ENCODE data around the gene PCA3.
"Not testable (repeated sequence)": the region's sequence is repeated elsewhere in the genome, so short reads cannot be mapped to it uniquely, and the experiment has no call there.

PCA3 gene

DNA sequence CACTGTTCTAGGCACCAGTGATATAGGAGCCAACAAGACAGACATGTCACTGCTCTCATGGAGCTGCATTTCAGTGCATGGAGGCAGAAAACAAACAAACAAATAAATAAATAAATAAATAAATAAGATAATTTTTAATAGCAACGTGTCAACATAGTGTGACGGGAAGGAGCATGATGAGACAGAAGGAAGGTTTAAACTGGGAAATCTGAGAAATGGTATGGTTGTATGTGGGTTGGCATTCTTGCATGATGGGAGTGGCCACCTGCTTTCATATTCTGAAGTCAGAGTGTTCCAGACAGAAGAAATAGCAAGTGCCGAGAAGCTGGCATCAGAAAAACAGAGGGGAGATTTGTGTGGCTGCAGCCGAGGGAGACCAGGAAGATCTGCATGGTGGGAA, at the start of gene PCA3:
PCA3 (plus strand) TSS at position 301 of the 400 bp plus-strand sequence.
- no peak for DNase-seq

DNA sequence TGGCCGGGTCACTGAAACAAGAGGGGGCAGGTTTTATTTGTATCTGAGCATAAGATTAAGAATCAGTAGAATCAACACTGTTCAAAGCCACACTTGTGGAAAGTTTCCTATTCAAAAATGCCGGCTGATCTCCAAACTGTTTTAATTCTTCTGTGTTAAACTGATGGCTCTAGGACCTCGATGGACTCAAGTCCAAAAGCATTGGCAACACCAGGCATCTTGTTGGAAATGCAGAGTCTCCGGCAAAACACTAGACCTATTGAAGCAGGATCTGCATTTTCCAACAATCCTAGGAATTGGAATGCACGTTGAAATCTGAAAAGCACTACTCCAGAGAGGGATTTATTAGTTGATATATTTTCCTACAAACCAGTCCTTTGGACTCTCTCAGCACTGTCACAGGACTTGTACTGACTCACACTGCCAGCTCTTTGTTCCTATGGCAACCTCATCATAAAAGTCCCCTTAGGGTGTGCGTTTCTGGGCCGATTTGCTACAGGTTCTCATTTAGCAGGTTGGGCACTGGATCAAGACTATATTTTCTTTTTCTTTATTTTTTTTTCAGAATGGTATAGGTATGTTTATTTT, 48.1 kb upstream of the PCA3 start:
- DNase-seq = no peak

DNA sequence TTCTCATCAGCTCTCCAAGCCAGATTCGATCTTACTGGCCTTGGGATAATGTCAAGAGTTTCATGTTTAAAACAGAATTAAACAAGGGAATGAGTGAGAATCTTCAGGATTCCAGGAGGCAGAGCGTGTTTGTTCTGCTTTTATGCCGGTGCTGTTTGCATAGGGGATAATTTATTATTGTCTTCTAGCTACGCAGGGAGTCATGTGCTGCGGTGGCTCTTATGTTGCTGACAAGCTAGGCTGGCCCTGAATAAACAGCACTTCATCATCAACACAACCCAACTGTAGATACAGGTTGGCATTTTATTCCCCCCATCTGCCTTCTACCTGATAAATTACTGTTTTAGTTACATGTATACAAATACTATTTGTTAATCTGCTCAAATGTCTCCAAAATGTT, 47.1 kb upstream of the PCA3 start:
- DNase-seq = no peak

DNA sequence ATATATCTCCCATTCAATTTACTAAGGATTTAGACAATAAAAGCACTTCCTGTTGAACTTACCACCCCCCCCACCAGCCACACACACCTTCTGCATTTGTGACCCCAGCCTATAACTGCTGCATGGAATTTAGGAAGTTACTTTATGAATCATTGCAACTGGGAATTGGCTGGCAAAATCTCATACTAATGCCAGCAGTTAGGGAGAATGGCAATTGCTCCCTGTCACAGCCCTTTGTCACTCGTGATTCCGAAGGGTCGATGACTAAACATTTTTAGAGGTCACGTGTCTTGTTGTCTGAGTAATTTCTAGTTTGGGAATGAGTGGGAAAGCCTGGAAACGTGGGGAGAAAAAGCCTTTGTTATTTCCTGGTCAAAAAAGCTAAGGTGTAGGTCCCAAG, 46.6 kb upstream of the PCA3 start:
- no peak for DNase-seq

DNA sequence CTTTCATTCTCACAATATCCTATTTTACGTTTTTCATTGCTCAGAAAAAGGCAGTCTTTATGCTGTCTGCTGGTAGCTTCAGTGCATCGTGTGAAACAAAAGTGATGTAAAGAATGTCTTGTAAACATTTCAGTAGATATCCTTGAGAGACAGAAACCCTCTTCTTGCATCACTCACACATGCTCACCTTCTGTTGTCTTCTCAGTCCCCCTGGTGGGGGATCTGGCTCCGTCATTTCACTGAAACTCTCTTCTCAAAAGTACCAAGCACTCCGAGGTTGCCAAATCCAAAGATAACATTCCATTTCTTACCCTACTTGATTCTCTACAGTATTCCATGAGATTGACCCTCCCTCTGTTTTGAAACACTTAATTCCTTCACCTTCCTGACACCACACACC, 46.1 kb upstream of the PCA3 start:
- DNase-seq = no peak

DNA sequence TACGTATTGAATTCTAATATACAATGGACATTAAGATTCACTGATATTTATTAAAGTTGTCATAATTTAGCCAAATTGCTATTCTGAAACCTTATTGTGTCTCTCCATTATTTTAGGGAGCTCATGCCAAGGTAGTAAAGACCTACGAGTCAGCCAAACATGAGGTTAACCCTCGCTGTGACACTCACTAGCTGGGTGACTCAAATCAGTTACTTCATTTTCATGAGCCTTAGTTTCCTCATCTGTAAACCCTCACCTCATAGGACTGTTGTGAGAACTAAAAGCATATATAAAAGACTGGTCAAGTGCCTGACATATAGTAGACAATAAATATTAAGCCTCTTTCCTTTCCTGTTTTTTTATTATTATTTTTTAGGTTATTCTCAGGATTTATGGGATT, 44.0 kb upstream of the PCA3 start:
- DNase-seq = no peak

DNA sequence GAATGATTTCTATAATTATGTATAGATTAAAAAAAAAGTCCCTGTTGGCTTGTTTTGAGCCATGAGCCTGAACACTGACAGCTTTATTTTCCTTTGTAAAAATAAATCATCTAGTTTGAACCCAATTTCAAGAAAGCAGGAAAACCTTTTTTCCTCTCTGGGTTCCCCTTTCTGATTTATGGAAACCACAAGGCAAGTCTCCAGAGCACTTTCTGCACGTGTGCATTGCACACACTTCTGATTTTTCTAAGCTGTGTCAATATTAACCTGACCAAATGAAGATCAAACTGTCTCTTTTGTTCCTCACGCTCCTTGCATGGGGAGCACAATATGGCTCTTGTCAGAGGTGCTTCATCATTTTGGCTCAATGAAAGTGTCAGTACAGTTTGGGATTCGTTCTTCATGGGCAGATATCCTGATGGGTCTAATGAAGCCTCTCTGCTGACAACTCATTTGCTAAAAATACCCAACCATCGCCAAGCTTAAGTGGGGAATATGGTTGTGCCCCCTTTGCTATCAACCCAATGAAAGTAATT, 39.2 kb upstream of the PCA3 start:
- DNase-seq = peak; percentile 58 to 71

DNA sequence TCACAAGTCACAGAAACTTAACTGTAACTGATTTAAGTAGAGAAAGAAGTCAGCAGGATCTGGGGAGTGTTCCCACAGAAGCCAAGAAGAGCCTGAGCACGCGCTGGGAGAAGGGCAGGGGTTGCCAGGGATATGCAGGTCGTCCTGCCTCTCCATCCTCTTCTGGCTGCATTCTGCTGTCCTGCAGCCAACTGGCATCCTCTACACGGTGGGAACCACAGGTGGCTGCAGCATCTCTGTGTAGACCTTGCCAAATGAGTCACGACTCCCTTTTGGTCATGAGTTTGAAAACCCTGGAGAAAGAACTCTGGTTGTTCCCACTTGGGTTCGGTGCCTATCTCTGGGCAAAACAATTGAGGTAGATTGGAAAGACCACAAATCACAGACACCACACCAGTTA, 38.4 kb upstream of the PCA3 start:
- no peak for DNase-seq

DNA sequence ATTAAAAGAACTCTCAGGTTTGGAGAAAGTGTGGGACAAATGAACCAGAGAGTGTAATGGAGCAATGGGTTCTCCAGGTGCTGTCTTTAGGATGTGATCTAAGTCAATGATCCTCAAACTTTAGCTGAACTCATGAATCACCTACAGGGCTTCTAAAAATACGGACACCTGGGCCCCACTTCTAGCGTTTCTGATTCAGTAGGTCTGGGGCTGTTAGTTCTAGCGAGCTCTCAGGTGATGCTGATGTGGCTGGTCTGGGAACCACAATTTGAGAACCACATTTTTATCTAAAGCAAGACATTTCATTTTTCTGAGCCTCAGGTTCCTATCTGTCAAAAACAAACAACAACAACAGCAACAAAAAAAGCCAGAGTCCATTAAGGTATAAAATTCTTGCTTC, 35.1 kb upstream of the PCA3 start:
- no peak for DNase-seq

DNA sequence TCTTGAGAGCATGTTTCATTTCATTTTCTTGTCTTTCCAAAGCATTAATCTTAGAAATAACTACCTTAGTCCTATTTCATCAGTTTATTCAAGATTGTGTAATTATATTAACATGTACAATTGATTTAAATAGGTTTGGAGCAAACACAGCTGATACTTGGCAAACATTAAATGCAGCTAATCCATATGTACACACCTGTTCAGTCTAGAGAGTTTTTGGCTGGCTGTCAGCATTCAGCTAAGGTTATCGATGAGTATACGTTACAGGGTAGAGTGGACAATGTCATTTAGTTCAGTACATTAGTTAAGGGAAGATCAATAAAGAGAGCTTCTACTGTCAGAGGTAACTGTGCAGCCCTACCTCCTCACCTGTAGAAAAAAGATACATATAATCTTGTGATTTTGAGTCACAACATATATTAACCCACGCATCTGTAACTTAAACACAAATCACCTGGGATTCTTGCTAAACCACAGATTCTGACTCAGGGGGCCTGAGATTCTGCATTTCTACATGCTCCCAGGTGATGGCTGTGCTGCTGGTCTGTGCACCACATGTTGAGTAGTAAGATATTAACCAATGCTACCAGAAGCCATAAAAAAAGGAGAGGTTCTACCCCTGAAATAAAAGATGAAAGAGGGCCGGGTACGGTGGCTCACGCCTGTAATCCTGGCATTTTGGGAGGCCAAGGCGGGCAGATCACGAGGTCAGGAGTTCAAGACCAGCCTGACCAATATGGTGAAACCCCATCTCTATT, 34.1 kb upstream of the PCA3 start:
- peak; percentile 80 to 85 for DNase-seq

DNA sequence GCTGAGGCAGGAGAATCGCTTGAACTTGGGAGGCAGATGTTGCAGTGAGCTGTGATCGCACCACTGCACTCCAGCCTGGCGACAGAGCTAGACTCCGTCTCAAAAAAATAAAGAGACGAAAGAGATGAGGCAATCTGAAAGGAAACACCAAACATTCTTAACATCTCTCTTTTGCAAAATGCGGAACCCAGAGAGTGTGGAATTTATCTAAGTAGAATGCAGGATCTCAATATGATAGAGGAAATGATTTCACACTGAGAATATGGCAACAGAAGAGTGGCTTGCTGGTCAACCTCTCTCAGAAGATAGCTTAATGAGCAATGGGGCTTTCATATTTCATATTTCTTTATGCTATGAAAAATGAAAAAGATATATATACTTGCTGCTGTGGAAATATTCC, 33.4 kb upstream of the PCA3 start:
- no peak for DNase-seq

DNA sequence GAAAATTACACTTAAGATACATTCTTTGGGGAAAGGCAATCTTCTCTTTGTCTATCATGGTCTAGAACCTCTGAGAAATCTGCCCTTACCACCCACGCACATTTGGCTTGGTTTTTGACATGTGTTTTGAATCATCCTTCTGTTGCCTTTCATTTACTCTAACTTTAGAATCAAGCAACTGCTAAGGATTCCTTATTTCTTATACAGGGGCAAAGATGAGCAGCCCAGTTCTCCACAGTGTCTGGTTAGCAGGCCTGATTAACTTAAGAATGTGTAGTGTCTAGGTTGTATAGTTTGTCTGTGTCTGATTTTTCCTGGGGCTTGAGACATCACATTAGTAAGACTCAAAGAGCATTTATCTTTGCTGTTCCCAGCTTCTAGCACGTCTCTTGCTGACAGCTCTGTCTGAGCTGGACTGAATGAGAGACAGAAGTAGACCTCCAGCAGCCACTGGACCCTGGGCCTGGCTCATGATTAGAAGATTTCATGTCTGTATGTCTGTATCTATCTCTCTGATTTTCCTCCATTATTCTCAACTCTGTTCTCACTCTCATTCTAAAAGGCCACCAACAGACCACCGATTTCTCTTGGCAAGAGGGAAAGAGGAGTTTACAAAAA, 31.8 kb upstream of the PCA3 start:
- no peak for DNase-seq

DNA sequence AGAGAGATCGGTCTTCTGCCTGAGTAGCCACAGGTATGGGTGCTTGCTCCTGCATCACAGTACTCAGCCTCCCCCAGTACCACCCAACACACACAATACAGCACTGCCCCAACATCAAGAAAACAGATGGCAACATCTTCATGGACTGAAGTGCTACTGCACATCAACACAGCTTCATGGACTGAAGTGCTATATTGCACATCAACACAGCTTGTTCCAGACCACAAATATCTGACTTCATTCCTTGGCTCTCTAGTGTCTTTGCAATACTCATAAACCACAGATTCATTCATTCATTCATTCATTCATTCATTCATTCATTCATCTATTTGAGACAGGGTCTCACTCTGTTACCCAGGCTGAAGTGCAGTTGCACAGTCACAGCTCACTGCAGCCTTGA, 31.1 kb upstream of the PCA3 start:
- no peak for DNase-seq

DNA sequence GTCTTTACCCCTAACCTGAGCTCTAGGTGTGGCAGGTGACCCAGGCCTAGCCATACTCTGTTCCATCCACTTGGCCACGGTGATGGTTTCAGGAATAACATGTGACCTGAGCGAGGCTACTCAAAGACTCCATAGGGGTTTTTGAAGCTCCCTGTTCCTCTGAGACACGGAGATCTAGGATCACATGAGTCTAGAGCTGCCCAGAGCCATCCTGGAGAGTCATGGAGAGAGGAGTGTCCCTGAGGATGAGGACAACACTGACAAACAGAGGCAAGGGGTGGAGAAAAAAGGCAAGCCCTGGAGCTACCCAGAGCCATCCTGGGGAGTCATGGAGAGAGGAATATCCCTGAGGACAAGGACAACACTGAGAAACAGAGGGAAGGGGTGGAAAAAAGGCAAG, 29.5 kb upstream of the PCA3 start:
- DNase-seq = no peak

DNA sequence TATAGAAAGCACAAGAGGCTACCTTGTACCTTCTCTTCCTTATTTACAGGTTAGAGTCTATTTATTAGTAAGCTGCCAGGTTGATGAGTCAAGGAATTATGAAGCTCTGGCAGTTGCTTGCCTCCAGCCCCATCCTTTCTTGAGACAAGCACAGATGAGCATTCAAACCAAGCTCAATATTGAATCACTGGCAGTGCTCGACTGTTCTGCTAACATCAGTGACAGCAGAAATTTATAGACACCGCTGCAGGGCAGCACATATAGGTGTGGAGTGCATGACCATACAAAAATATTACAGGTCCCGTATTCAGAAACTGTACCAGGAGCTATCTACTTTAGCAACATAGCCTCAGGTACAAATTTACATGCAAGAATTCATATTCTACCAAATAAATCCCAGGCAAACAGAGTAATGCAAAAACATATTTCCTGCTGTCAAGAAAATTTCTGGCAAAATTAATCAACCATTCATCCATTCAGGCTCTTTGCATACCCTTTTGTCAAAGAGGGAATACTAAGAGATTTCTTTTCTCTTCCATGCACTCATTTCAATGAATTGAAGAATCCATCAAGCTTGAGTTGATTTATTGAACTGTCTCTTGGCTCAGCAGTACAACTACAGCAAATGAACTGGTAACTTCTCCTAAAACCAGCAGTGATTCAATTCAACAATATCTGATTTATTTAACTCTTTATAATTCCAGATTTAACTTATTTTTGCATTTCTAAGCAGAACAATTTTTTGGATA, 26.9 kb upstream of the PCA3 start:
- DNase-seq = no peak

DNA sequence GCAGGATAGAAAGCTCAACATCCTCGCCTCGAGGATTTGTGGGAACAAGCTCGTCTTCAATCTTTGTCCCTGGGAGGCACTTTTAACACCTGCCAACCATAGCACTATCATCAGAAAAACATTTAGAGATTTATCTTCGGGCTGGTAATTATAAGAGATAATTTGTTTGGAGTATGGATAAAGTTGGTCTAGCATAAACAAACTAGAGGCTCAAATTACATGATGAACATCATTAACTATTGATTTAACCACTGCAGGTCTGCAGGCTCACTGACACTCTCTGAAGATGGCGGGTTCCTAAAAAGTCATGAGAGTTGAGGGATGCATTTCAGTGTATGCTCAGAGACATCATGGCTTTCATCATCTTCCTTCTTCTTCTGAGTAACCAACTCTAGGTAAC, 25.8 kb upstream of the PCA3 start:
- peak; percentile 25 to 38 for DNase-seq

DNA sequence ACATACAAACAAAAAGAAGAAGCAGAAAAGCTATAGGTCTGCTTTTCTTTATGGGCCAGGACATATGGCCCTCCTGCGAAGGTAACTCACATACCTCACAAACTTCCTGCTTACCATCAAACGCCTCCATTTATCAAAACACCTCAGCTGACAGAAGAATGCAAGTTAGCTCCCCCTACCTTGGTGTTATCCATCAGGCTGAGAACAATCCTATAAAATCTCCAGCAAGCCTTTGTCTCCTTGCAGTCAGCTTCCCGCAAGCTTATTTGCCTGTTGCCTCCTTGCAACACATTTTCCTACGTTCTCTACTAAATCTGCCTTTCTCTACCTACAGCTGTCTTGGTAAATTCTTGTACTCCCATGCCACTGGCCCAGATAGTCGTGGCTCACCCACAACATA, 22.7 kb upstream of the PCA3 start:
- DNase-seq = no peak

DNA sequence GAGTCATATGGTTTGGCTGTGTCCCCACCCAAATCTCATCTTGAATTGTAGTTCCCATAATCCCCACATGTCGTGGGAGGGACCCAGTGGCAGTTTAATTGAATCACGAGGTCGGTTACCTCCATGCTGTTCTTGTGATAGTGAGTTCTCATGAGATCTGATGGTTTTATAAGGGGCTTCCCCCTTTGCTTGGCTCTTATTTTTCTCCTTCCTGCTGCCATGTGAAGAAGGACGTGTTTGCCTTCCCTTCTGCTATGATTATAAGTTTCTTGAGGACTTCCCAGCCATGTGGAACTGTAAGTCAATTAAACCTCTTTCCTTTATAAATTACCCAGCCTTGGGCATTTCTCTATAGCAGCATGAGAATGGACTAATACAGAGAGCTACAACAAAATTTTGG, 21.3 kb upstream of the PCA3 start:
- not testable (repeated sequence) for DNase-seq

DNA sequence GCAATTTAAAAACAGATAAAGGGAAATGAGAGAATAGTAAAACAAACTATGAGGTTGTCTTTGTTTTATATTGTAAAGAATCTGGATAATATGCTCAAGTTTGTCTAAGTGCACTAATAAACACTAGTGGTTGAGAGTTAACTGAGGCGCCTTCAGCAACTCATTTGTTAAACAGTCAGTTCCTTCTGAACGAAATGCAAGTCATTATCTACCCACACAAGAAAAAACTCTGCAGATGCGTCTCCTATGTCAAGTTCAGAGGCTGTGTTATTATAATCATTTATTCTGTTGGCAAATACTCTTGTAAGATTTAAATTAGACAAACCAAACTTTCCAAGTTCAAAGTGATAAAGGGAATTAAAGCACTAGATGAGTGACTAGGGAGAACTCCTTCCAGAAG, 20.3 kb upstream of the PCA3 start:
- DNase-seq = no peak

DNA sequence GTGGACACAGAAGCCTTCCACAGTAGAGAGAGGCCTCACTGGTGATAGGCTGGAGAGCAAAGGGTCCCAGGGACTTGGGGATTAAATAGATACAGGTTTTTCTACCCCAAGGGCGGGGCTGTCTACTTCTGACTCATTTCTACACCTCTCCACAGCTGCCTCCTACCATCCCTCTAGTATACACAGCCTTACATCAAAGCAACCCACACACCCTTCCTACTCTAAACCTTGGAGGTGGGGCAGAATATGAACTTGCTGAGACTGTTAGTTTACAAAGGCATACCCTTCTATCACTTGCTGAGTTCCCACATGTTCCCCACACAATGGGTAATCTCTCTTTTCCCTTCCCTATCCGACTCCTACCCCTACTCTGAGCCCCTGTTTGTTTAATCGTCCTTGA, 19.9 kb upstream of the PCA3 start:
- DNase-seq = no peak

DNA sequence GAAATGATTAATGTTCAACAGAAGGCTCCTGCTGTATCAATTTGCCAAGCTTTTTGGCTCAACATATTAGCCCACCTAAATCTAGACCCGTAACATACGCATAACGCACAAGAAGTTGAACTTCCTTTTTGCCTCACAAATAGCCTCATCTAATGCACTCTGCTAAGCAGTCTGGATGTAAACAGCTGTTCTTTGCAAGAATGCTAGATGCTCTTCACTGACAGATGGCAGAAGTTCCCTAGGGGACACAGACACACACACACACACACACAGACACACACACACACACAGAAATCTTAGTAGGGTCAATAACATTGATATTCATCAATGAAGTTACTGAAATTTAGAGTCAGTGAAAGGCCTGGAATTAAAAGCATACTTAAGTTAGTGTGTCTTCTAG, 13.2 kb upstream of the PCA3 start:
- no peak for DNase-seq

DNA sequence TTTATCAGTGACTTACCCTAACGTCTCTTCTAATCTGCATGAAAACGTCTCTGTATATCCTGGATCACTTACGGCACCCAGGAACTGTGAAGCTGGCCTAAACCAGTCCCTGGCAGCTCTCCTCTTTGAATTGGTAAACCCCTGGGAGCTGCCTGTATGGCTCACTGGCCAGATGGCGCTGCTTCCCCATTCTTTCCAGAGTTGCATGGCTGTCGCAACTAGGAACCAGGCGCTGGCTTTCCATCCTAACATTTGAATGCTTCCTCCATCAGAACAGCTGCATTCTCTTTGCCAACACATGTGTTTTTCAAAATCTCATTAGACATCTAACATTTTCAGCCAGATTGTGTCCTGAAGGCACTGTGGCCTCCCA, 8.0 kb upstream of the PCA3 start:
- peak; percentile 82 to 84 for DNase-seq

DNA sequence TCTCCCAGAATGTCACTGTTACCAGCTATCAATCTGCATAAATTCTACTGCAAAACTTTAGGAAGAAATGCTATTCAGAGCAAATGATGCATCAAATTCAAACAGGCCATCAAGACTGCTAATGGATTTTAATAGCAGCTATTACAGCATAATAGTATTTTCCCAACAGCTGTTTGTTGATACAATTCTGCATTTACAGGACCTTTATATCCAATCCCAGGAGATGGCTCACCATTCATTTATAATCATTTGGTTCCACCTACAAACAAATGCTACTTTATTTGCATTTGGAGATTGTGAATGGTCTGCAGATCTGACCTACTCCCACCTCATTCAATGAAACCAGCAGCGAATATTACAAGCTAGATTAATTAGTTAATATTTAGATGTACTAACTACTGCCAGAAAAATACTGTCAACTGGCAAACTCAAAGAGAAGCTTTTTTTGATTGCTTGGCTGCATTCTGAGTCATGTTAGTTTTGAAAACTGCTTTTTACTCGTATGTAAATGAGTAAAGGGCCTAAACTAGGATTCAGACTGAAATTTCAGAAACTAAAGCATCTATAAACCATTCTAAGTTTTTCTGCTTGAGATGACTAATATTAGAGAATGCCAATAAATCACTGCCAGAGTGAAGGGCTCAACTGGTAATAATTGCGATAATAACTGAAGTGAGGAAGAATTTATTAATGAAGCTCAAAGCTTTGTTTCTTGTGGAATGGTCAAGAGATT, 7.1 kb upstream of the PCA3 start:
- DNase-seq = peak; percentile 73 to 85

All from NCI-H1930 (cell line).